Nephron progenitor cell (in vitro differentiated cells): ENCODE measurements around the gene TUBB4B.

Source experiments
- DNase-seq: peaks from one replicate; pipeline ENCODE4 v3.0.0; 2021
- H3K27ac Mint-ChIP-seq: 2 replicates; pipeline ENCODE4 v1.8.0; 2021; ENCODE audit warnings: mild to moderate bottlenecking, moderate library complexity, mixed read lengths
- H3K27me3 Mint-ChIP-seq: 2 replicates; pipeline ENCODE4 v1.8.0; 2021; ENCODE audit warnings: mild to moderate bottlenecking, low read depth, mixed read lengths; ENCODE audit not compliant: poor library complexity
- H3K36me3 Mint-ChIP-seq: 2 replicates; pipeline ENCODE4 v1.8.0; 2021; ENCODE audit warnings: low read depth, mixed read lengths
- H3K4me1 Mint-ChIP-seq: 2 replicates; pipeline ENCODE4 v1.8.0; 2021; ENCODE audit warnings: mixed read lengths
- H3K4me3 Mint-ChIP-seq: 2 replicates; pipeline ENCODE4 v1.8.0; 2021; ENCODE audit warnings: mild to moderate bottlenecking, moderate library complexity, mixed read lengths
- H3K9me3 Mint-ChIP-seq: 2 replicates; pipeline ENCODE4 v1.8.0; 2021; ENCODE audit warnings: mild to moderate bottlenecking, moderate library complexity, mixed read lengths
- CTCF ChIP-seq: fragments of 200-600 bp; sonication (generic); IDR thresholded peaks from 2 replicates; pipeline ENCODE4 v1.5.0; 2021; ENCODE audit warnings: antibody characterized with exemption

TUBB4B gene

DNA sequence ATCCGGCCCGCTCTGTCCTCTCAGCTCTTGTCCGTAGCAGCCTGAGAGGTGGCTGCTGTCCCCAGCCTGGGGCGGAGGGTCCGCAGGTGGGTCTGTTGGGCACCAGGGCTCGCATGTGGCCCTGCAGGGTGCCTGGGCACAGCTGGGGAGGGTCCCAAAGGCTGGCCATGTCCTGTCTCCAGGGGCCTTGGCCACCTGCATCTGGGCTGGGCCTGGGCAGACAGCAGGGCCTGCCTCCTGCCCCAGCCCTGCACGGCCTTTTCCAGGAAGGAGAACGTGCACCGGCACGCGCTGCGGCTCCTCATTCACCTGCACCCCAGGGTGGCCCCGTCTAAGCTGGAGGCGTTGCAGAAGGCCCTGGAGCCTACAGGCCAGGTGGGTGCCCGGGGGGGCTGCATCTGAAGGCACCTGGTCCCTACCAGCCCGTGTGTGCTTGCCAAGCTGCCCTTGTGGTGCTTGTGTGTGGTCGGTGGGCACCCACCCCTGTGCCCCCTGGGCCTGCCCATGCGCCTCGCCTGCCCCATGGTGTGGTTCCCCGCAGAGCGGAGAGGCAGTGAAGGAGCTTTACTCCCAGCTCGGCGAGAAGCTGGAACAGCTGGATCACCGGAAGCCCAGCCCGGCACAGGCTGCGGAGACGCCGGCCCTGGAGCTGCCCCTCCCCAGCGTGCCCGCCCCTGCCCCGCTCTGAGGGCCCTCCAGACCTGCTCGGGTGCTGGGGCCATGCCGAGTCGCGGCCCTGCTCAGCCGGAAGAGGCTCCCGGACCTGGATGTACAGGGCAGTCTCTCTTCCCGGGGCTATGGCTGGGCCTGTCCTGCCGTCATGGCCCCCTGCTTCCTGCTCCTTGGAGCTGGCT lies 31.4 kb downstream of the TUBB4B start:
- Mint-ChIP-seq H3K9me3 (no peaks in the 10 kb centered on the region), H3K36me3 (peaks cover 28% of the 10 kb centered on the region), H3K4me3 (no peak overlapping the region), H3K4me1 (peaks cover 36% of the 10 kb centered on the region), H3K27me3 (no peaks in the 10 kb centered on the region), H3K27ac (no peak overlapping the region)
- TF ChIP-seq CTCF: no peak
- DNase-seq: no peak

DNA sequence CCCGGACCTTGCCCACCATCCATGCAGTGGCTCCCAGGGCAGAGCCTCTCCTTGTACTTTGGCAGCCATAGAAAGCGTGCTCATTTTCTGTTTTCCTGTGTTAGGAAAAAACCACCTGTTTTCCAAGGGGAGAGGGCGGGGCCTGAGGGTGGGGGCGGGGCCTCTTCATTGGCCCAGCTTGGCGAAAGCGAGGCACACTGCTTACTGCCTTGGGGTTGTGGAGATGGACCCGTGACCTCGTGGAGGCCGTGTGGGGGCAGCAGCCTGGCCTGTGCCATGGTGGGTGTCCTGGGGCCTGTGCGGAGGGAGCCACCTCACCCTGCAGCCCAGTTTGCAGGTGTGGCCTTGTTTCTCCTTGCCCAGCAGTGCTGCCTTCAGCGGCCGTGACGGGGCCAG lies 32.0 kb downstream of the TUBB4B start:
- no peak for DNase-seq
- Mint-ChIP-seq H3K36me3 (peaks cover 27% of the 10 kb centered on the region), H3K27ac (no peak overlapping the region), H3K4me1 (peaks cover 41% of the 10 kb centered on the region), H3K9me3 (no peaks in the 10 kb centered on the region), H3K4me3 (no peak overlapping the region), H3K27me3 (no peaks in the 10 kb centered on the region)
- no peak for TF ChIP-seq CTCF

- Mint-ChIP-seq H3K36me3 (peaks cover 21% of the 10 kb centered on the region), H3K4me3 (no peak overlapping the region), H3K27ac (no peak overlapping the region), H3K4me1 (peaks cover 35% of the 10 kb centered on the region), H3K9me3 (no peaks in the 10 kb centered on the region), H3K27me3 (no peaks in the 10 kb centered on the region)
- no peak for TF ChIP-seq CTCF
- DNase-seq: no peak
Measured at GRCh38 chr9:137273611-137274320, 32.7 kb downstream of the TUBB4B start.

DNA sequence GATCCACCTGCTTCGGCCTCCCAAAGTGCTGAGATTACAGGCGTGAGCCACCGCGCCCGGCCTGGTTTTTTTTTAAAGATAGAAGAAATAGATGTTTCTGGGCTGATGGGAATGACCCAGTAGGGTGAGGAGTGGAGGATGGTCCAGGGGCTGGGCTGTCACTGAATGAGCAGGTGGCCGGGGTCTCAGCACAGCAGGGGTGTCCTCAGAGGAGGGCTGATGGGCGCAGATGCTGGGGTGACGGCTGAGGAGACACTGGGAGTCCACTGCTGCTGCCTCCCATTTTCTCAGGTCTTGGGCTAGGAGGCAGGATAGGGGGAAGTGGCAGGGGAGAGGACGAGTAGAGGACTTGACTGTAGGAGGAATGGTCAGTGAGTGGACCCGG lies 34.1 kb downstream of the TUBB4B start:
- peak overlapping the region; percentile 36 for H3K27ac Mint-ChIP-seq
- H3K27me3 Mint-ChIP-seq: no peaks in the 10 kb centered on the region
- H3K36me3 Mint-ChIP-seq: peaks cover 9% of the 10 kb centered on the region
- no peak overlapping the region for H3K4me3 Mint-ChIP-seq
- peaks cover 34% of the 10 kb centered on the region for H3K4me1 Mint-ChIP-seq
- TF ChIP-seq CTCF: no peak
- no peak for DNase-seq
- no peaks in the 10 kb centered on the region for H3K9me3 Mint-ChIP-seq

GRCh38 chr9:137275588-137276472 lies 34.7 kb downstream of the TUBB4B start:
- TF ChIP-seq CTCF: no peak
- Mint-ChIP-seq H3K4me1 (peaks cover 34% of the 10 kb centered on the region), H3K27ac (no peak overlapping the region), H3K27me3 (no peaks in the 10 kb centered on the region), H3K9me3 (no peaks in the 10 kb centered on the region), H3K36me3 (peaks cover 9% of the 10 kb centered on the region), H3K4me3 (no peak overlapping the region)
- no peak for DNase-seq
